C1 segment of cervical spinal cord (tissue), 14 donors: Measurements from ENCODE around the gene MTR.
A peak's percentile ranks its signal among the peaks of the same experiment; 100 is the strongest.

Experiments
- DNase-seq, 14 donors: peaks; one replicate each; lab custom pipeline; 2025; lab: John Stamatoyannopoulos, UW

MTR gene

DNA sequence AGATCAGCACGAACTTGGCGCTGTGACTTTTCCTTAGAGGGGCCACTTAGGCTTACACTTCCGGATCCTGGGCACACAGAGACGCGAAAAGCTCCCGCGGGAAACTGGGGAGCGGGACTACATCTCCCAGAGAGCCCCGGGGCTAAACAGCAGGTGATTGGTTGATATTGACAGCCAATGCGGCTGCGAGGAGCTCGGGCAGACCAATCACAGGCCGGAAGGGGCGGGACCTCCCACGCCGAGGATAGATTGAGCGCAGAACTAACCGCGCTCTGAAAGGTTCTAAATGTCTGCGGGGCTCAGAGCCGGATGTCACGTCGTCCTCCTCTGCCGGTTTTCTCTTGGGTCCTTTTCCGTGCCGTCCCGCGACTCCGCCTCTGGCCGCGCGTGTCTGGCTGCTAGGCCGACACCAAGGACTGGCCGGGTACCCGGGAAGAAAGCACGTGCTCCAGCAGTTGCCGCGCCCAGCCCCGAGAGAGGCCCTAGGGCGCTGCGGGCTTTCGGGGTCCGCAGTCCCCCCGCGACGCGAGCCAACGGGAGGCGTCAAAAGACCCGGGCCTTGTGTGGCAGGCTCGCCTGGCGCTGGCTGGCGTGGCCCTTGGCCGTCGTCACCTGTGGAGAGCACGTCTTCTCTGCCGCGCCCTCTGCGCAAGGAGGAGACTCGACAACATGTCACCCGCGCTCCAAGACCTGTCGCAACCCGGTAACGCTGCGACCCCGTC lies at the start of gene MTR:
Gene MTR (plus strand): TSS at position 258 of the 722 bp plus-strand sequence. CDS start 412 bp downstream, at position 670.
- peak; percentile 64 to 98 (median 96) for DNase-seq

DNA sequence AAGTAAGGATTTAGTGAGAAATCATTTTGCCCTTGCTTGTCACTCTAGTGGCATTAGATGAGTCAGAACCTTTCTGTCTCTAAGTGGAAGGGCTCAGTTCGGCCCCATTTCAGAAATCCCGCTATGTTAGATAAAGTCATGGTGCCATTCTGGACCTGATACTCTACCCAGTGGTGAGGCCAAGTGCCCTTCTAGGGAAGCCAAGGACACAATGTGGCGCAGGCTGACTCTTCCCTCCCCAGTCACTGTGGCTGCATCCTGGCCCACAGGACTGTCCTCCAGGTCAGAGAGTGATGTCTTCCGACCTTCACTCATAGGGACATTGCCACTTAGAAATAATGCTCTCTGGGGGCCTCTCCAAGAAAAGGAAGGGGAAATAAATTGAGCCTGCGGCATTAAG lies 48.3 kb upstream of the MTR start:
- DNase-seq: peak in 1 of 14 donors; percentile 23

- DNase-seq: no peak
These were observed 47.6 kb upstream of the MTR start for GRCh38 chr1:236747311-236747985.

DNA sequence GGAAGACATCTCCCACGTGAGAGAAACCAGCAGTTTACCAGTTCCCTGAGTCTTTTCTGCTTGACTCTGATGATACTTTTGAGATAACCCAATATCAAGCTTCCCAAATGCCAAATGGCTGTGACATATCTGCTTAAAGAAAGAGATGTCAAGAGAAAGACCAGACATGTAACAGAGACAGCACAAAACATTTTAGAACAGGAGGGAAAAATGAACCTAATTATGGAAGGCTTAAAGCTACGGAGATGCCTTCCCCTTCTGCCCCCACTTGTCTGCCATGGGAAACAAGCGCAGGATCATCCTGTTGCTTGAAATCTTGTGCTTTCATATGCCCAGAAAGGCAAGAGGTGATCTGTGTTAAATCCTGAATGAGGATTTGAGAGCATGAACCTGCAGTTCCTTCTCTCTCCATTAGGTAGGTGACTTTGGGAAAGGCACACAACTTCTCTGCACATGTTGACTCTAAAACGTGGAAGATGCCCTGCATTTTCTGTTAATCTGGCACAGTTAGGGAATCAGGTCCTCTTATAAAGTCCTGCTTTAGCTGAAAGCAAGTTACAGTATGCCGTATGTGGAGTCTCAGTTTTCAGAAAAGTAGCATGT lies 46.7 kb upstream of the MTR start:
- no peak for DNase-seq

DNA sequence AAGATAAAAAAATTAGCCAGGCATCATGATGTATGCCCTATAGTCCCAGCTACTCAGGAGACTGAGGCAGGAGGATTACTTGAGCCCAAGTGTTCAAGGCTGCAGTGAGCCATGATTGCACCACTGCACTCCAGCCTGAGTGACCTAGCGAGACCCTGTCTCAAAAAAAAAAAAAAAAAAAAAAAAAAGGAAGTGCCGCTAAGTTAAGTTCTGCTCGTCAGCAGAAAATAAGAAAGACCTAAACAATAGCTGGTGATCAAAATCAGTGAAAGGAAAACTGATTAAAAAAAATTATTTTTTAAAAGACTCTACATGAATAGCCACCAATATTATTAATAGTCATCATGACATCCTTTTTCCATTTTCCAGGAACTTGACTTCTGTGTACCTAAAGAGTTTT lies 44.2 kb upstream of the MTR start:
- DNase-seq: no peak

GRCh38 chr1:236751385-236751784 lies 43.7 kb upstream of the MTR start:
- no peak for DNase-seq

DNA sequence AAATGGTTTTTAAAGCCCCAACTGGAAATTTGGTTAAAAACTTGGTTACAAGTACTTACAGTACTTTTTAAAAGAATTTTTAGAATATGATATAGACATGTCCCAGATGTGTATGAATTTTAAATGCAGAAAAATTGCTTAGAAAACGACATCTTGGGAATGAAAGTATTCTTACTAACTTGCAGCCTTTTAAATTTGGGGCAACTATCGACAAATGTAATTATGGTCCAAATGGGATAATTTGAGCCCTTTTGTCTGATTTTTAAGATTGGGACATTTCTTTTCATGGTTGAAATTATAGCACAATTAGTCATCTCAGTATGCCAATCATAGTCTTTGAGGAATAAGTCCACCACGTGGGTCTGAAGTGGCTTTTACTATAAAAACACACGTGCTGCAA lies 43.2 kb upstream of the MTR start:
- DNase-seq: no peak

DNA sequence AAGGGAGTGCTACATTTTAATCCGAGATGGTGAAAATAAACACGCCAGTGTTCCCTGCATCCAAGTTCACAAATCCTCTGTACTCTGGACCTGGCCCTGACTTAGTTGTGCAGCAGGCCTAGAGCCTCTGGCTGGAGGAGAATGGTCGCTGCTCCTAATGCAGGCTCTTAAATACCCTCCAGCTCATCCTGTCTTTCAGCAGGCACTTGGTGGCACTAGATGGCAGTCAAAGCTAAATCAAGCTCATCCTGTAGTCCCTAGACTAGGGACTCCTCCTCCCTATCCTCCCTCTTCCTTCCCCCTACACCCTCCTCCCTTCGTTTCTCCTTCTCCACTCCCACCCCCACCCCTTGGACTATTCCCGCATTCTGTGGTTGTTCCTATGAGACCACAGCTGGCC lies 41.6 kb upstream of the MTR start:
- DNase-seq: peak in 1 of 14 donors; percentile 16

- no peak for DNase-seq
These were observed 41.1 kb upstream of the MTR start for GRCh38 chr1:236753964-236754363.

- no peak for DNase-seq
These were observed 40.4 kb upstream of the MTR start for GRCh38 chr1:236754525-236755210.

DNA sequence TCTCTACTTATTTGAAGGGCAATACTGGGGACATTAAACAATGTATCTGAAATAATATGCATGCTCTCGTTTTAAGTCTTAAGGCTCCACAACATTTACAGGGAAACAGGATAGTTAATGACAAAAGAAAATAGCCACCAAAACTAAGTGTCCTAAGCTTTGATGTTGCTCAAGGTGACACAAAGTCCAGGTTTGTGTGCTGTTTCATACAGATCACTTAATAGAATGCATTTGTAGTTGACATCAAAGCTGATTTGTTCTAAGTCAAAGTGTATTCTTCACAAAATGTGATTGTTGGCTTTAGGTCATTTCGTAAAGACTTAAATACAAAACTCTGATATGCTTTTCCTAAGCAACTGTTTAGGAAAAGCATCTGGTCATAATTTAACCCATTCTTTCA lies 37.5 kb upstream of the MTR start:
- no peak for DNase-seq

DNA sequence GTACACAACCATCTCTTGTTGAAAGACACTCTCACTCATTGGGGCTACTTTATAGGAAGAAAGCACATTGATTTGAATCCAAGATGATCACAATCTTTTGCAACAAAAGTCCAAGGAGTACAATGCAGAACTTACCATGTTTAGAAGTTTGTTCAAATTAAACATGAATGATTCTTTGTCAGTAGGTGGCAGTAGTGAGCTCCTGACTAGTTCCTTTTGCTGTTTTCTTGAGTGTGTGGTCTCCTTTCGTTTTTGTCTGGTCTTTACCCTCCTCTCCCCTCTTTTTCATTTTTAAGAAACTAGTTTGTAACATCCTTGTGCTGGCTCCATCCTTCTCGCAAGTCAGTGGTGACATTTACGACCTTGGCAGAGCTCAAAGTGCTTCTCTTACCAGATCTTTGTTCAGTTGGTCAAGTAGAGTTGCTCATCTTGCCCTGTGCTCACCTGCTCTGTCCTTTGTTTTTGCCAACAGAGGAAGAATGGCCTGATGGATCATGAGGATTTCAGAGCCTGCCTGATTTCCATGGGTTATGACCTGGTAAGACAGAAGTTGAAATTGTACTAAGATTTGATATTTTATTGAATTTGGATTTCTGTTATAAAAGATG lies 35.7 kb upstream of the MTR start:
- peak in 1 of 14 donors; percentile 2 for DNase-seq

- no peak for DNase-seq
These were observed 34.6 kb upstream of the MTR start for GRCh38 chr1:236760480-236760879.

GRCh38 chr1:236760986-236761385 lies 34.1 kb upstream of the MTR start:
- DNase-seq: no peak

GRCh38 chr1:236761397-236762132 lies 33.5 kb upstream of the MTR start:
- no peak for DNase-seq

GRCh38 chr1:236762410-236762809 lies 32.7 kb upstream of the MTR start:
- DNase-seq: no peak

DNA sequence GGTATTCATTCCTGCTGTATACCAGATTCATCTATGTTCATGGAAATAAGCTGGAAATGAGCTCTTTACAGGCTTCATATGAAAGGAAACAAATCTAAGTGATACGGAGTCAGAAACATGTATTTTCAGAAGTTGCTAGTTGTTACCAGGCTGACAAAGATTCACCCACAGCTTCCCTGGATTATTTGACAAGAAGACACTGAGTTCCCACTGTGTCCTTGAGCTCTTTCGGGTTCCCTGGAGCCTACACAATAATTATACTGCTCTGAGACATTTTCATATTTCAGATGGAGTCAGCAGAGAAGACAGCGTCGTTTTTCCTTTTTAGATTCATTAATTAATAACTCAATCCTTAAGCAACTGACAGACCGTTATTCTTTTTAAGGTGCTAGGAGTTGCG lies 29.3 kb upstream of the MTR start:
- DNase-seq: no peak

DNA sequence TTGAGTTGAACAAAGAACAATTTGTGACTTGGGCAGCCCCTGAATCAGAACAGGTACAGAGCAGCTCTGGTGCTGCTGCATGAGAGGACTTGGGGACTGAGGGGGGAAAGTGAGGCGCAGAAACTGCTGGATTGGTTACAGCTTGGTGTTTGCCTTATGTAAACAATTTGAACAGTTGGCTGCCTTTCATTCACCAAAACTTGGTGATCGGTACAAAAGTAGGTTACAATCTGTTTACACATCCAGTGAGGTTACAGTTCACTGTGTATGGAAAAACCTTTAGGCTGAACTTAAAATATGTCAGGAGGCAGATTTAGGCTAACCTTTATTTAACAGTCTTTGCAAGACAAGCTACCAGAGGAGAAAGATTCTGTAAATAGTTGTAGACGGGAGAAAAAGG lies 28.6 kb upstream of the MTR start:
- no peak for DNase-seq

DNA sequence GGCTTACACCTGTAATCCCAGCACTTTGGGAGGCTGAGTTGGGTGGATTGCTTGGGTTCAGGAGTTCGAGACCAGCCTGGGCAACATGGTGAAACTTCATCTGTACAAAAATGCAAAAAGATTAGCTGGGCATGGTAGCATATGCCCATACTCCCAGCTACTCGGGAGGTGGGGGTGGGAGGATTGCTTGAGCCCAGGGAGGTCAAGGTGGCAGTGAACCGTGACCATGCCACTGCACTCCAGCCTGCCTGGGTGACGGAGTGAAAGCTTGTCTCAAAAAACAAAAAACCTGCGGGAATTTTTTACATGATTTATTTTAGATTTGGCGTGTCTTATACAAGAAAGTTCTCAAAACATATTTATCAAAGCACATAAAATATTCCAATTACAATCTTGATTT lies 27.8 kb upstream of the MTR start:
- DNase-seq: no peak

GRCh38 chr1:236768601-236769000 lies 26.5 kb upstream of the MTR start:
- DNase-seq: no peak

- no peak for DNase-seq
These were observed 21.2 kb upstream of the MTR start for GRCh38 chr1:236773919-236774318.
